PC-3 (cell line): ENCODE measurements around the gene CNTFR. TPM values are rescaled to one million over a fixed set of nuclear protein-coding genes. Genes with fewer than 3 reads are reported as not detected.

Source experiments
- ATAC-seq: fragments of 200-7000 bp; cut with Tn5 transposase; 2 replicates; pipeline ENCODE4 v1.9.1; 2020; ENCODE audit warnings: mild to moderate bottlenecking, moderate library complexity
- BruUV-seq: library from RNA; stranded (reverse); fragments of 400-500 nt; replicated peaks from 2 replicates; lab custom pipeline; 2021; lab: Mats Ljungman, UMichigan
- CTCF ChIA-PET: fragments of 300-600 bp; sonication (Branson Sonifier 250); formaldehyde crosslinking; loops from one replicate; lab custom pipeline; 2022; ENCODE audit warnings: antibody characterized with exemption; lab: Charles Lee
- POLR2A ChIA-PET: fragments of 300-600 bp; sonication (Branson Sonifier 250); formaldehyde crosslinking; loops from one replicate; lab custom pipeline; 2022; ENCODE audit warnings: antibody characterized with exemption; ENCODE audit not compliant: unreplicated experiment; lab: Charles Lee
- DNase-seq: peaks from one replicate; pipeline ENCODE4 v3.0.0-alpha.2; 2015
- H2AFZ ChIP-seq: fragments of 300-600 bp; sonication (generic); 2 replicates; pipeline ENCODE4 v1.6.0; 2016; ENCODE audit warnings: antibody characterized with exemption, low read length
- H3F3A ChIP-seq: fragments of 300-600 bp; sonication (generic); one replicate; pipeline ENCODE4 v1.6.0; 2017; ENCODE audit warnings: antibody characterized with exemption, low read length, control low read depth, mild to moderate bottlenecking; ENCODE audit not compliant: unreplicated experiment
- H3K27ac ChIP-seq: fragments of 300-600 bp; sonication (generic); 2 replicates; pipeline ENCODE4 v1.5.1; 2016; ENCODE audit warnings: mild to moderate bottlenecking, low read length
- H3K27me3 ChIP-seq: fragments of 300-600 bp; sonication (generic); 2 replicates; pipeline ENCODE4 v1.6.1; 2016; ENCODE audit warnings: low read length, mixed read lengths
- H3K36me3 ChIP-seq: fragments of 300-600 bp; sonication (generic); 2 replicates; pipeline ENCODE4 v1.6.1; 2016; ENCODE audit warnings: low read depth, mixed run types, low read length, mixed read lengths
- H3K4me1 ChIP-seq: fragments of 300-600 bp; sonication (generic); 2 replicates; pipeline ENCODE4 v1.5.1; 2016; ENCODE audit warnings: low read length; ENCODE audit not compliant: insufficient read depth
- H3K4me2 ChIP-seq: fragments of 300-600 bp; sonication (generic); 2 replicates; pipeline ENCODE4 v1.6.0; 2016; ENCODE audit warnings: low read length
- H3K4me3 ChIP-seq: fragments of 300-600 bp; sonication (generic); 2 replicates; pipeline ENCODE4 v1.5.1; 2016; ENCODE audit warnings: mild to moderate bottlenecking, low read length, mixed read lengths
- H3K79me2 ChIP-seq: fragments of 300-600 bp; sonication (generic); 2 replicates; pipeline ENCODE4 v1.6.1; 2017; ENCODE audit warnings: low read length, mixed read lengths
- H3K9ac ChIP-seq: fragments of 300-600 bp; sonication (generic); 2 replicates; pipeline ENCODE4 v1.6.0; 2016; ENCODE audit warnings: mild to moderate bottlenecking, low read length
- H3K9me2 ChIP-seq: fragments of 300-600 bp; sonication (generic); replicated peaks from 2 replicates; pipeline ENCODE4 v1.6.1; 2016; ENCODE audit warnings: mixed run types, low read length, mixed read lengths
- H3K9me3 ChIP-seq: fragments of 300-600 bp; sonication (generic); 2 replicates; pipeline ENCODE4 v1.6.1; 2016; ENCODE audit warnings: low read length, mixed read lengths
- H4K20me1 ChIP-seq: fragments of 300-600 bp; sonication (generic); 2 replicates; pipeline ENCODE4 v1.6.1; 2016; ENCODE audit warnings: low read length, mixed read lengths
- CTCF ChIP-seq: fragments of 300-600 bp; sonication (generic); conservative IDR thresholded peaks from 2 replicates; pipeline ENCODE4 v1.5.1; 2017; ENCODE audit warnings: antibody characterized with exemption, low read depth, mild to moderate bottlenecking, low read length
- EZH2 ChIP-seq: fragments of 300-600 bp; sonication (generic); IDR thresholded peaks from one replicate; pipeline ENCODE4 v1.6.1; 2017; ENCODE audit warnings: antibody characterized with exemption, mild to moderate bottlenecking, low read length; ENCODE audit not compliant: unreplicated experiment
- EZH2phosphoT487 ChIP-seq: fragments of 300-600 bp; sonication (generic); IDR thresholded peaks from 2 replicates; pipeline ENCODE4 v1.6.1; 2018; ENCODE audit warnings: mild to moderate bottlenecking, antibody characterized with exemption, low read length, borderline replicate concordance
- intact Hi-C: fragments of 100-400 bp; cut with micrococcal nuclease; formaldehyde crosslinking; loops from 2 replicates; pipeline ENCODE4 v1.9.0; 2023
- total RNA-seq: library from RNA; depleted of rRNA; stranded (reverse); fragments of >200 nt; gene quantifications from 2 replicates; pipeline ENCODE4 v1.2.3, GENCODE V29; 2014

CNTFR gene
- total RNA-seq, 1 experiment from 2014 or later: not detected

GRCh38 chr9:34623374-34624235 is 34.1 kb upstream of the CNTFR start:
- no peak for DNase-seq

GRCh38 chr9:34620061-34620994 is 30.8 kb upstream of the CNTFR start, which contains the start of gene DCTN3:
TSS of gene DCTN3 (minus strand) at chr9:34620495. CDS start at chr9:34620464, 31 bp downstream.
- Histone ChIP-seq H4K20me1 (no peaks in the 10 kb centered on the region), H3K27me3 (no peaks in the 10 kb centered on the region), H3K9me3 (no peaks in the 10 kb centered on the region), H3K4me2 (peak within 1 kb of the TSS; percentile 99), H3K9ac (peak within 1 kb of the TSS; percentile 85), H3K4me1 (peaks cover 8% of the 10 kb centered on the region; the same call in 1 of the 2 replicates), H3K4me3 (peak within 1 kb of the TSS; percentile 90), H3F3A (no peaks in the 10 kb centered on the region), H2AFZ (peak within 1 kb of the TSS; percentile 83), H3K9me2 (no peaks in the 10 kb centered on the region), H3K27ac (no peak within 1 kb of the TSS), H3K36me3 (no peaks in the 10 kb centered on the region), H3K79me2 (peaks cover 6% of the 10 kb centered on the region)
- intact Hi-C loops: loop anchor here (1.0 kb wide), 1 partner anchor 8 kb away; the partner anchor contains the start of gene RPP25L
- peak; percentile 89 for DNase-seq
- peak; percentile 99 for ATAC-seq
- BruUV-seq: TSS peak; percentile 71
- TF ChIP-seq EZH2 (no peak), EZH2phosphoT487 (no peak), CTCF (no peak)
- CTCF ChIA-PET: interaction anchor here (1.1 kb wide), 1 partner anchor 16 kb away, joined by 3 read pairs; no protein-coding TSS in a partner anchor
- POLR2A ChIA-PET: interaction anchor here (0.6 kb wide), 1 partner anchor 51 kb away, joined by 3 read pairs; no protein-coding TSS in a partner anchor

More at GRCh38 chr9:34623374-34624235, 34.1 kb upstream of the CNTFR start:
- peaks cover 7% of the 10 kb centered on the region for H3K27me3 ChIP-seq
- BruUV-seq: no TSS peak
- H3K36me3 ChIP-seq: no peaks in the 10 kb centered on the region
- H3K4me3 ChIP-seq: no peak overlapping the region
- no peak overlapping the region for H3K27ac ChIP-seq
- no peaks in the 10 kb centered on the region for H3F3A ChIP-seq
- no peaks in the 10 kb centered on the region for H3K9me2 ChIP-seq
- H3K4me2 ChIP-seq: no peak overlapping the region
- no peak overlapping the region for H2AFZ ChIP-seq
- CTCF ChIA-PET: no interaction called here
- H3K79me2 ChIP-seq: peaks cover 6% of the 10 kb centered on the region
- H3K9ac ChIP-seq: no peak overlapping the region
- H3K9me3 ChIP-seq: no peaks in the 10 kb centered on the region
- intact Hi-C loops: no loop called here
- no peaks in the 10 kb centered on the region for H4K20me1 ChIP-seq
- ATAC-seq: no peak
- no peak for TF ChIP-seq CTCF
- no peak for TF ChIP-seq EZH2phosphoT487
- TF ChIP-seq EZH2: no peak
- H3K4me1 ChIP-seq: peaks cover 8% of the 10 kb centered on the region; the same call in 1 of the 2 replicates
- POLR2A ChIA-PET: no interaction called here
